OCI-LY1 (cell line): ENCODE measurements around the gene AMELX.

ENCODE experiments used
- H2AFZ ChIP-seq: fragments of 200-600 bp; sonication (generic), shearing (Covaris generic); 2 replicates; pipeline ENCODE4 v1.6.0; 2014; ENCODE audit warnings: antibody characterized with exemption, mild to moderate bottlenecking, low read length
- H3F3A ChIP-seq: fragments of 200-600 bp; sonication (generic), shearing (Covaris generic); 2 replicates; pipeline ENCODE4 v1.6.0; 2014; ENCODE audit warnings: mild to moderate bottlenecking, antibody characterized with exemption, low read length, moderate library complexity; ENCODE audit not compliant: insufficient read depth
- H3K27ac ChIP-seq: fragments of 200-600 bp; sonication (generic); 2 replicates; pipeline ENCODE4 v1.5.1; 2014; ENCODE audit warnings: low read length, mixed run types, mild to moderate bottlenecking, low read depth; ENCODE audit not compliant: poor library complexity, severe bottlenecking
- H3K27me3 ChIP-seq: fragments of 200-600 bp; sonication (generic); 2 replicates; pipeline ENCODE4 v1.6.0; 2014; ENCODE audit warnings: antibody characterized with exemption, mild to moderate bottlenecking, low read length, moderate library complexity; ENCODE audit not compliant: insufficient read depth
- H3K36me3 ChIP-seq: fragments of 200-600 bp; sonication (generic); 2 replicates; pipeline ENCODE4 v1.6.1; 2014; ENCODE audit warnings: mild to moderate bottlenecking, antibody characterized with exemption, low read length, moderate library complexity, mixed read lengths; ENCODE audit not compliant: insufficient read depth
- H3K4me1 ChIP-seq: fragments of 200-600 bp; sonication (generic); 2 replicates; pipeline ENCODE4 v1.5.1; 2014; ENCODE audit warnings: mild to moderate bottlenecking, low read length, moderate library complexity; ENCODE audit not compliant: insufficient read depth, severe bottlenecking
- H3K4me2 ChIP-seq: fragments of 200-600 bp; sonication (generic), shearing (Covaris generic); 2 replicates; pipeline ENCODE4 v1.6.1; 2014; ENCODE audit warnings: low read length
- H3K4me3 ChIP-seq: fragments of 200-600 bp; sonication (generic); 2 replicates; pipeline ENCODE4 v1.5.1; 2014; ENCODE audit warnings: low read length, low read depth, mild to moderate bottlenecking, mixed read lengths; ENCODE audit not compliant: poor library complexity, severe bottlenecking
- H3K79me2 ChIP-seq: fragments of 200-600 bp; shearing (Covaris generic); 2 replicates; pipeline ENCODE4 v1.6.1; 2016; ENCODE audit warnings: mixed run types, low read length, mixed read lengths; ENCODE audit not compliant: insufficient read depth
- H3K9ac ChIP-seq: fragments of 200-600 bp; sonication (generic), shearing (Covaris generic); 2 replicates; pipeline ENCODE4 v1.6.1; 2014; ENCODE audit warnings: mild to moderate bottlenecking, low read length, mixed read lengths
- H3K9me2 ChIP-seq: fragments of 200-600 bp; sonication (generic), shearing (Covaris generic); 2 replicates; pipeline ENCODE4 v1.6.1; 2014; ENCODE audit warnings: low read depth, mild to moderate bottlenecking, low read length, mixed read lengths
- H3K9me3 ChIP-seq: fragments of 200-600 bp; shearing (Covaris generic); 2 replicates; pipeline ENCODE4 v1.6.1; 2014; ENCODE audit warnings: low read length, mixed read lengths
- H4K20me1 ChIP-seq: fragments of 200-600 bp; sonication (generic), shearing (Covaris generic); 2 replicates; pipeline ENCODE4 v1.6.0; 2016; ENCODE audit warnings: mild to moderate bottlenecking, low read length; ENCODE audit not compliant: insufficient read depth
- EZH2 ChIP-seq: fragments of 200-600 bp; sonication (generic), shearing (Covaris generic); IDR thresholded peaks from 2 replicates; pipeline ENCODE4 v1.8.0; 2017; ENCODE audit warnings: borderline replicate concordance, mixed run types, mild to moderate bottlenecking, antibody characterized with exemption, low read length, moderate library complexity, mixed read lengths
- TF ChIP-seq, protein P1 (sequence below): fragments of 200-600 bp; sonication (generic), shearing (Covaris generic); IDR thresholded peaks from 2 replicates; pipeline ENCODE4 v1.5.1; 2017; ENCODE audit warnings: mild to moderate bottlenecking, antibody characterized with exemption, low read length, moderate library complexity, mixed read lengths

Gene AMELX

DNA sequence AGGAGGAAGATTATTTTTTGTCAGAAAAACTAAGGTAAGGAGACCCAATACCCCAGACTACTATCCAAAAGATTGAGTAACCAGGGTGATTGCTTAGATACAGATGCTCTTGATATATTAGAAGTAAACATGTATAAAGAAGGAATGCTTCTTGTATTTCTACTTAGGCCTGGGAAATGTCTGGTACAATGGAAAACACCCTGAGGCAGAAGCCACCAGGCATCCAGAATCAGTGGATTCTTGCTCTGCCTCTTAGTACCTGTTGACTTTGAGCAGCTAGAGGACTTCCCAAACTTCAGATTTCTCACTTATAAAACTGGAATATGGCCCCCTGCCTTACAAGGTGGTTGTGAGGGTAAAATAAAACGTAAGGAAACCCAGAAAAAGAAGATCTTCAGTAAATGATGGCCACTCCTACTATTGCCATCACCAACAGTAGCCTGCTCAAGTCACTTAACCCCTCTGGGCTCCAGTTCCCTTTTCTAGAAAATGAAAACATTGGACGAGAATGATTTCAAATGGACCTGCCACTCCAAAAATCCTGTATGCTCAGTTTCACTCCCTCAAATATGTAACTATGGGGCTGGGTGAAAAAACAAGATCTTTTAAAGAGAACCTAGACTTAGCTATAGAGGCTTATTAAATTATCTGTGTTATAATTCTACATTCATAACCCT, 56.6 kb downstream of the AMELX start:
- Histone ChIP-seq H3F3A (no peaks in the 10 kb centered on the region), H3K4me2 (no peak overlapping the region), H3K9ac (no peak overlapping the region), H3K9me2 (no peaks in the 10 kb centered on the region), H2AFZ (no peak overlapping the region), H4K20me1 (no peaks in the 10 kb centered on the region), H3K36me3 (no peaks in the 10 kb centered on the region), H3K4me1 (peaks cover 14% of the 10 kb centered on the region), H3K27me3 (no peaks in the 10 kb centered on the region), H3K4me3 (no peak overlapping the region), H3K9me3 (no peaks in the 10 kb centered on the region), H3K79me2 (no peaks in the 10 kb centered on the region), H3K27ac (no peak overlapping the region)
- TF ChIP-seq, protein P1, sequence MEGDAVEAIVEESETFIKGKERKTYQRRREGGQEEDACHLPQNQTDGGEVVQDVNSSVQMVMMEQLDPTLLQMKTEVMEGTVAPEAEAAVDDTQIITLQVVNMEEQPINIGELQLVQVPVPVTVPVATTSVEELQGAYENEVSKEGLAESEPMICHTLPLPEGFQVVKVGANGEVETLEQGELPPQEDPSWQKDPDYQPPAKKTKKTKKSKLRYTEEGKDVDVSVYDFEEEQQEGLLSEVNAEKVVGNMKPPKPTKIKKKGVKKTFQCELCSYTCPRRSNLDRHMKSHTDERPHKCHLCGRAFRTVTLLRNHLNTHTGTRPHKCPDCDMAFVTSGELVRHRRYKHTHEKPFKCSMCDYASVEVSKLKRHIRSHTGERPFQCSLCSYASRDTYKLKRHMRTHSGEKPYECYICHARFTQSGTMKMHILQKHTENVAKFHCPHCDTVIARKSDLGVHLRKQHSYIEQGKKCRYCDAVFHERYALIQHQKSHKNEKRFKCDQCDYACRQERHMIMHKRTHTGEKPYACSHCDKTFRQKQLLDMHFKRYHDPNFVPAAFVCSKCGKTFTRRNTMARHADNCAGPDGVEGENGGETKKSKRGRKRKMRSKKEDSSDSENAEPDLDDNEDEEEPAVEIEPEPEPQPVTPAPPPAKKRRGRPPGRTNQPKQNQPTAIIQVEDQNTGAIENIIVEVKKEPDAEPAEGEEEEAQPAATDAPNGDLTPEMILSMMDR, result no peak
- TF ChIP-seq EZH2, result no peak
